Activated CD4-positive, alpha-beta T cell treated with anti-CD3 and anti-CD28 coated beads, Interleukin-2, amount 50 U/mL, for 1 hour (primary cell): Measurements from ENCODE around the gene KRT77.
"Not testable (repeated sequence)": the region's sequence is repeated elsewhere in the genome, so short reads cannot be mapped to it uniquely, and the experiment has no call there.

Source experiments
- DNase-seq: peaks from one replicate; pipeline ENCODE4 v3.0.0-alpha.2; 2020

KRT77 gene

DNA sequence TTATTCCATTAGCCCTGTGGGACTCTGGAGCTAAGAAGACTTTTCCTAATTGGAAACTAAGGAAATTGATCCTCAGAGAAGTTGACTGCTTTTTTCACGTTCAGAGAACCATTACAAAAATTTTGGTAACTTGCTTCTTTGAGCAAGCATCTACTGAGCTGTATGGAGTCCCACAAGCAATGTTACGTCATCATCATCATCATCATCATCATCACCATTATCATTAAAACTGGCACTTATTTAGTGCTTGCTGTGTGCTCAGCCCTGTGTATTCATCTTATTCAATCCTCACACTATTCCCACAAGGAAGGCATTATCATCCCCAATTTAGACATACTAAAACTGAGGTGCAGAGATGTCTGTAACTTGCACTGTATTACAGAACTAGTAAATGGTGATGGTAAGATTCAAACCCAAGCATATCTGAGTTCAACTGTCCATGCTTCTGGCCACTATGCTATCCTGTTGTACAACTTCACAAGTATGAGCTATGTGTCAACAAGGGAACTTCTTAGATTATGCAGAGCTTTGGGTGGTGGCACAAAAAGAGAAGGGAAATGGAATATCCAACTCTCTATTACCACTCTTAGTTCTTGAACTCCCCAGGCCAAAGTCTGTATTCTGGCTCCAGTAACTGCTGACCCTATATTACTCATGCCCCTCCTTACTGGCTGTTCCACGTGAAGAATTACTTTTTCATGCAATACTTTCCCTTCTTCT lies 29.5 kb downstream of the KRT77 start:
- DNase-seq = no peak

DNA sequence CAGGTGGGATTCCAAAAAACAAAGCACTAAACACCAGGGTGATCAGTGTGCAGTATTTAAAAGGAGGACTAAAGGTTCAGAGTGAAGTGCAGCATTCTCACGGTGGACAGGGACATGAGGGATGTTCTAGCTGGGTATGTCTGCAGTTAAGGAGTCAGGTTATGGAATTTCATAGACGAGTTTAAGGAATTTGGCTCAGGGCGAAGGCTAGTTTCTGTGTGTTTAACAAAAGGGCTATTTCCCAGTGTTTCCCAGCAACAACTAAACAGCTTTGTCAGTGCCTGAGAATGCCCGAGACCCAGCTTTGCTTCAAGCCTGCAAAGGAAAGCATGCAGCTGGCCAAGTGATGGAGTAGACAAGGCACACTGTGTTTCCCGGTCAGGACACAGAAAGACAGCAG lies 30.1 kb downstream of the KRT77 start:
- no peak for DNase-seq

- no peak for DNase-seq
Observed at GRCh38 chr12:52672321-52672933, 30.9 kb downstream of the KRT77 start.

DNA sequence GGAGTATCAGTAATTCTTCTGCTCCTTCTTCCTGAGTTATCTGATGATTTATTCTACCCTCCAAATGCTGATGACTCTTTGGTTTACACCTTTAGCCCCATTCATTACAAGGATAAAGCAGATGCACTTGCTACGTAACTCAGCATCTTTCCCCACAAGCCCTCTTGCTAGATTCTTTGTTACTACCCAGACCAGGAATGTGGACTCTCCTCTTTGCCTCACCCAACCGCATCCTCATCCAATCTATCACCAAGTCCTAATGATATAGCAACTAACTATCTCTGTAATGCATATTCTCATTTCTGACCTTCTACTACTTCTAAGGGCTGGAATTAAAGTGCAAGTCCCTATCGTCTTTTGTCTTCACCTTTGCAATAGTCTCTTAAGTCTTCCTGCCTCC lies 32.4 kb downstream of the KRT77 start:
- no peak for DNase-seq

DNA sequence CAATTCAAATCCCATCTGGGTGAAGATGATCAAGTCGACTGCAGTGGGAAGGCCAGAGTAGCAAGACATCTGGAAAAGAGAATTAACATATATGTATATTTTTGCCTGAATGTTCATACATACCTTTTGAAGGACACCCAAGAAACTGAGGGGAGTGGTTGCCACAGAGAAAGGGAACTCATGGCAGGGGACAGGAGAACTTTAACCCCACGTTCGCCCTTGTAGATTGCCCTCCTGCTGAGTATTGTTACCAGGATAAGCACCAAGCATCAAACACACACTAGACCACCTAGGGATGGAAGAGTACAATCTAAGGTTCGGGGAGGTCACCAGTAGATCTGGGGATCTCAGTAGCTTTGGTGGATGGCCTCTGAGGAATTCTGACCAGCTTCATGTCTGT lies 32.8 kb downstream of the KRT77 start:
- DNase-seq = no peak

GRCh38 chr12:52669941-52670340 lies 33.4 kb downstream of the KRT77 start:
- not testable (repeated sequence) for DNase-seq

GRCh38 chr12:52669426-52669825 lies 33.9 kb downstream of the KRT77 start:
- DNase-seq = no peak

GRCh38 chr12:52667931-52668330 lies 35.4 kb downstream of the KRT77 start:
- no peak for DNase-seq

DNA sequence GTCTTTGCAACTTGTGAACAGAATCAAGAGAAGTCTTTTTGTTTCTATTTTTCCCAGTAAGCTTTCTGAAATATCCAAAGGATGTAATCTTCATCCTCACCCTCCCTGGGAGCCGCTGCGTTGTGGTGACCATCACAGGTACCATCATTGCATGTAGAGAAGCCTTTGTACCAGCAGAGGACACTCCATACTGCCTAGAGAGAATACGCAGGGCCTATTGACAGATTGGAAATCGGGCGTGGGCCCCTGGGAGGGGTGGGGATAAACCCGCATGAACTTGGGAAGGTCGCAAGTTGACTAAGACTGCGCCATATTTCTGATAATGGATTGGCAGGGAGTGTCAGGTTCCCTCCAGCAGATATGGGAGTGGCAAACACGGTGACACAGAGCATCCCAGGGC lies 35.8 kb downstream of the KRT77 start:
- no peak for DNase-seq

GRCh38 chr12:52666471-52666870 lies 36.9 kb downstream of the KRT77 start:
- no peak for DNase-seq

DNA sequence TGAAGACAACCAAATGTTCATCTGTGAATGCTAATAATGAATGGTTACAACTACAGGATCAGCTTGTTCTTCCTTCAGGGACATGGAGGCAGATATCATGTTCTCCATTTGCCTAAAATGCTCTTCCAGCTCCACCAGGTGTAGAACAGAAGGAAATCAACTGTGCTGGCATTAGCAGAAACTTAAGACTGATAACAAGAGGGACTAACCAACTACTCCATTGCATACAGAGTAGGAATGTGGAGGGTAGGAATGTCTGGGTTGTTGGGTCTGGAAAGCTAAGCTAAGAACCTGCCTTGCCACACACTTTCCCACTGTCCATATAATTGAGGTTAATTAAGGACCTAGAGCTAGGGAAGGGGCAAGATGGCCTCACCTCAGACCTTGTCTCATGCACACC lies 39.9 kb downstream of the KRT77 start:
- DNase-seq = no peak

GRCh38 chr12:52662918-52663229 lies 40.5 kb downstream of the KRT77 start:
- DNase-seq = no peak

DNA sequence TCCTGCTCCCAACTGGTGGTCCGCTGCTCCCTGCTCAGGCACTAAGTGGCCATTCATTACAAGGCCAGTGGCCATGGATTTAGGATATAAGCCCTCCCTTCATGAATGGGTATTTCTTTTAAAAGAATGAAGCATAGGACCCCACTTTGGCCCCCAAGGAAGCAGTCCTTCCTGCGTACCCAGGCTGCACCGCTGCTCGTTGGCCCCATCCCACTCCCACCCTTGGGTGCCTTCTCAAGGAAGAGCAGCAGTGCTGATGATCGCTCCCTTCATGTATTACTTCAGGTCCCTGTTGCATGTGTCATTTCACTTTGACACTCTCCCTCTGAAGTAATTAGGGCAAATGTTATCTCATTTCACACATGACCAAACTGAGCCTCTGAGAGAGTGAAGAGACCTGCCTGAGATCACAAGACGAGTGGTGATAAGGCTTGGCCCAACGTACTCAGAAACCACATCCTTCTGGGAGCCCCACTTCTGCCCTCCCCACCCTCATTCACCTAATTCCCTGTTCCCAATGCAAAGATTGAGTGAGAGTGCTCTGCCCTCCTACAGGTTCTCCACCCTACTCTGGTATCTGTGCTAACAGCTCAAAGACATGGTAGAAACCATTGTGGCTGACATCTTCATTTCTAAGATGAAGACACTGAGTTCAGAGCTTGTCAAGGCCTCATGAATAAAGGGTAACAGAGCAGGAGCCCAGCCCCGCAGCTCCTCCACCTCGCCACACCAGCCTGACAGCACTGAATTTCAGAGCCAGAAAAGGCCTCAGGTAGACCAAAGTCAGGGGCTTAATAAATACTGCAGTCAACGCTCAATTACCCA lies 41.0 kb downstream of the KRT77 start:
- no peak for DNase-seq

GRCh38 chr12:52661668-52662067 lies 41.7 kb downstream of the KRT77 start:
- no peak for DNase-seq

- DNase-seq = no peak
Observed at GRCh38 chr12:52660934-52661499, 42.3 kb downstream of the KRT77 start.

- DNase-seq = no peak
Observed at GRCh38 chr12:52659951-52660350, 43.4 kb downstream of the KRT77 start.

- DNase-seq = no peak
Observed at GRCh38 chr12:52659395-52659794, 43.9 kb downstream of the KRT77 start.

DNA sequence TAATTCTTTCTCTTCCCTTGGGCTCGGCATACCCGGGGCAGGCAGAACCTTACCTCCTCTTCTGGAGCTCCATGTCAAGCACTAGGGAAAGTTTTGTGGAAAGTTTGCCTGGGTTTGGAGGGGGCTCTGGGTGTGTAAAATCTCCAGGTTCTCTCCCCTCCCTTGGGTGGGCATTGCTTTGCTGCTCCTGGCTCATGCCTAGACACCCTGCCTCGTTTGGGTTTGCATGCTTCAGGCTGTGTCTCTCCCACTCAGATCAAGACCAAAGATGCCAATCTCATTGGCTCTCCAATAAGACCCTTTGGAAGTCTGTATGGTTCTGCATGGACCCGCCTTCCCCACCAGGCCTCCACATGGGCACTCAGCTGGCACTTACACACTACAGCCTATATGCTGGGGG lies 45.1 kb downstream of the KRT77 start:
- DNase-seq = no peak

DNA sequence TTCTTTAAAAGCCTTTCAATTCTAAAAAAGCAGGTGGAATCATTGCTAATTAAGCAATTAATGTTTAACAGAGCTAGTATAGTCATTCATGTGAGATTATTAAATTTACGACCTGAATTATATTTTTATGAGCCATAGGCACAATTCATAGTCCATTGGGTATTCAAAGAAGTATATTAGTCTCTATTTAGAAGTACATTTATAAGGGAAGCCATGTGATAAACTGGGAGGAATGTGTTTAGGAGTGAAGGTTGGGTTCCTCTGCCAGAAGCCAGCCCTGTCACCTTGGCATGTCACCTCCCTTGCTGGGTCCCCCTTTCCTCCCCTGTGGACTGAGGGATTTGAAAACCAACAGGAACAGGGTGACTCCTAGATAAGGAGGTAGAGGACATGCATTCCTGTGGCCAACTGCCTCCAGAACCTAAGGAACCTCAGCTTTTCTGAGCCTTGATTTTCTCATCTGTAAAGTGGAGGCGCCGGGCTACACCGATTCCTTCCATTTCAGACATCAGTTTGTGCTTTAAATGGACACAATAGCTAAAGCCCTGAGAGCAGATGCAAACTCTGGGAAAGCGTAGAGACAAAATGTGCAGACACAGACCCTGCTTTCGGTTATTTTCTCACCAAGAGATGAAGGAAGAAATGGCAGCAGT lies 45.9 kb downstream of the KRT77 start:
- no peak for DNase-seq

GRCh38 chr12:52656616-52657015 lies 46.7 kb downstream of the KRT77 start:
- no peak for DNase-seq

GRCh38 chr12:52655720-52656124 lies 47.6 kb downstream of the KRT77 start:
- DNase-seq = no peak

DNA sequence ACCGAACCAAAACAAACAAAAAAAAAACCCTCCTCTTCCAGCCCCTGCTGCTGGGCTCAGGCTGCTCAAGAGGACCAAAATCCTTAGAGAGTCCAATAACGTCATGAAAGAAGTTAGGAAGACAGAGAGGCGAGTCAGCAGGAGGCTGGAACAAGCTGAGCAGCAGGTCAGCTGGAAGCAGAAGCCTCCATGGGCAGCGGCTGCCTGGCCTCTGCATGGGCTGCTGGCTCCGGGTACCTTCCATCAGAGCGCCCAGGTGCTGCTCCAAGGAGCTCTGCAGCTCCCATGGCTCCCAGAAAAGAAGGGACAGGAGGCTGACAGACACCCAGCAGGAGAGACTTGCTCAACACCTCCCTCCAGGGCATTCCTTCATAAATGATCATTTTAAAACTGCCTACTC lies 48.1 kb downstream of the KRT77 start:
- no peak for DNase-seq

GRCh38 chr12:52651726-52652261 lies 51.5 kb downstream of the KRT77 start, which contains the start of gene KRT2:
Gene KRT2, minus strand, starts transcription at chr12:52652211. Its CDS starts 69 bp downstream, at chr12:52652142.
- no peak for DNase-seq
